Uterus (tissue), 2 donors: ENCODE results near the gene FLYWCH1.

ENCODE experiments used
- CTCF ChIP-seq, 4 experiments: fragments of 200-600 bp in 2 of 4; fragments of 450-650 bp in 2 of 4; sonication (generic) in 2 of 4; IDR thresholded peaks; one replicate each; pipeline ENCODE4 v1.5.1; 2016 to 2019; ENCODE audit warnings: antibody characterized with exemption in 4 of 4, mild to moderate bottlenecking in 2 of 4, moderate library complexity in 1 of 4
- POLR2A ChIP-seq, 2 donors: fragments of 450-650 bp; IDR thresholded peaks; one replicate each; pipeline ENCODE4 v1.6.1; 2016; ENCODE audit warnings: antibody characterized with exemption in 2 of 2, mild to moderate bottlenecking in 1 of 2, moderate library complexity in 1 of 2

GRCh38 chr16:2896480-2897010 lies 15.2 kb upstream of the FLYWCH1 start:
- TF ChIP-seq POLR2A (IDR thresholded peaks at IDR 0.05) (no peak), CTCF (IDR thresholded peaks at IDR 0.05) (no peak)
